ENCODE measurements around the gene B4GALNT3. TPM values are rescaled to one million over a fixed set of nuclear protein-coding genes. Genes with fewer than 3 reads are reported as not detected.

The B4GALNT3 gene
- total and polyA plus RNA-seq, 8 donors: 2.7 to 34.0 (median 5.7) TPM

GRCh38 chr12:490260-490659 is 30.5 kb downstream of the B4GALNT3 start:
- Histone ChIP-seq H3K9me3 (peaks cover 0 to 3% of the 10 kb centered on the region in 2 donors), H3K4me1 (no peaks in the 10 kb centered on the region), H3K36me3 (no peaks in the 10 kb centered on the region), H3K27me3 (no peaks in the 10 kb centered on the region), H3K27ac (no peak overlapping the region), H3K4me3 (no peak overlapping the region)
- DNase-seq: no peak
- ATAC-seq: no peak
- intact Hi-C loops (cut with DNase I): no loop called here
- no peak for TF ChIP-seq CTCF (IDR thresholded peaks at IDR 0.05)

GRCh38 chr12:495466-495865 is 35.7 kb downstream of the B4GALNT3 start:
- ATAC-seq: no peak
- intact Hi-C loops (cut with DNase I): no loop called here
- H3K9me3 ChIP-seq: no peaks in the 10 kb centered on the region
- H3K27me3 ChIP-seq: peaks cover 0 to 7% of the 10 kb centered on the region in 2 donors
- H3K36me3 ChIP-seq: no peaks in the 10 kb centered on the region
- H3K4me3 ChIP-seq: no peak overlapping the region
- no peak overlapping the region for H3K27ac ChIP-seq
- TF ChIP-seq CTCF (IDR thresholded peaks at IDR 0.05): no peak
- no peak for DNase-seq
- H3K4me1 ChIP-seq: no peaks in the 10 kb centered on the region

- no peaks in the 10 kb centered on the region for H3K9me3 ChIP-seq
- peaks cover 0 to 7% of the 10 kb centered on the region in 2 donors for H3K27me3 ChIP-seq
- H3K4me1 ChIP-seq: no peaks in the 10 kb centered on the region
- intact Hi-C loops (cut with DNase I): no loop called here
- ATAC-seq: no peak
- DNase-seq: no peak
- no peak overlapping the region for H3K27ac ChIP-seq
- H3K4me3 ChIP-seq: no peak overlapping the region
- no peaks in the 10 kb centered on the region for H3K36me3 ChIP-seq
- no peak for TF ChIP-seq CTCF (IDR thresholded peaks at IDR 0.05)
These were observed 37.0 kb downstream of the B4GALNT3 start for GRCh38 chr12:496736-497135.

- no peak for TF ChIP-seq CTCF (IDR thresholded peaks at IDR 0.05)
- Histone ChIP-seq H3K4me3 (no peak overlapping the region), H3K27me3 (peaks cover 0 to 7% of the 10 kb centered on the region in 2 donors), H3K4me1 (no peaks in the 10 kb centered on the region), H3K36me3 (no peaks in the 10 kb centered on the region), H3K9me3 (no peaks in the 10 kb centered on the region), H3K27ac (no peak overlapping the region)
- intact Hi-C loops (cut with DNase I): no loop called here
- ATAC-seq: no peak
- DNase-seq: no peak
These were observed 37.9 kb downstream of the B4GALNT3 start for GRCh38 chr12:497501-498160.

- no peak for ATAC-seq
- no peaks in the 10 kb centered on the region for H3K36me3 ChIP-seq
- peaks cover 0 to 2% of the 10 kb centered on the region in 2 donors for H3K4me1 ChIP-seq
These were observed 40.2 kb downstream of the B4GALNT3 start for GRCh38 chr12:499837-500458.

More at GRCh38 chr12:499837-500458, 40.2 kb downstream of the B4GALNT3 start:
- H3K27me3 ChIP-seq: peaks cover 0 to 9% of the 10 kb centered on the region in 2 donors
- no peak for DNase-seq
- H3K27ac ChIP-seq: no peak overlapping the region
- intact Hi-C loops (cut with DNase I): no loop called here
- no peak overlapping the region for H3K4me3 ChIP-seq
- H3K9me3 ChIP-seq: no peaks in the 10 kb centered on the region
- no peak for TF ChIP-seq CTCF (IDR thresholded peaks at IDR 0.05)
